Large intestine (tissue), 3 donors: ENCODE results near the gene SPTB. TPM values are rescaled to one million over a fixed set of nuclear protein-coding genes. Genes with fewer than 3 reads are reported as not detected.

Experiments used
- DNase-seq, 2 donors: peaks; one replicate each; pipeline versions ENCODE4 v3.0.0 to v3.0.0-alpha.2; 2013
- H3K27ac ChIP-seq: one replicate; pipeline ENCODE4 v1.5.1; 2013; ENCODE audit warnings: low read length
- H3K27me3 ChIP-seq: 2 replicates; pipeline ENCODE4 v1.6.1; 2013; ENCODE audit warnings: low read length; ENCODE audit not compliant: control insufficient read depth, insufficient read depth
- H3K36me3 ChIP-seq: 2 replicates; pipeline ENCODE4 v1.6.1; 2013; ENCODE audit warnings: low read length; ENCODE audit not compliant: control insufficient read depth, insufficient read depth
- H3K4me1 ChIP-seq: one replicate; pipeline ENCODE4 v1.6.1; 2013; ENCODE audit warnings: low read length; ENCODE audit not compliant: control insufficient read depth, insufficient read depth
- H3K4me3 ChIP-seq: one replicate; pipeline ENCODE4 v1.5.1; 2013; ENCODE audit warnings: low read length
- H3K9me3 ChIP-seq: one replicate; pipeline ENCODE4 v1.6.1; 2013; ENCODE audit warnings: mild to moderate bottlenecking, low read depth, low read length, moderate library complexity; ENCODE audit not compliant: control insufficient read depth
- WGBS: methylation state at CpG from one replicate; pipeline ENCODE4 v1.1.5; 2013; ENCODE audit warnings: low lambda C conversion rate; ENCODE audit not compliant: insufficient coverage; 5-methylcytosine and 5-hydroxymethylcytosine counted together
- polyA plus RNA-seq: library from polyadenylated mRNA; unstranded; fragments of 120-200 nt; gene quantifications from one replicate; pipeline ENCODE4 v1.2.1, GENCODE V29; 2013

The SPTB gene
- polyA plus RNA-seq, 1 donor, result 2.9 TPM

- no peaks in the 10 kb centered on the region for H3K36me3 ChIP-seq
- H3K27ac ChIP-seq, result no peak overlapping the region
- WGBS, result 77% methylated on average over 2 of the region's 5 CpGs
- no peaks in the 10 kb centered on the region for H3K9me3 ChIP-seq
- no peaks in the 10 kb centered on the region for H3K4me1 ChIP-seq
- no peak for DNase-seq
- H3K27me3 ChIP-seq, result peaks cover 43% of the 10 kb centered on the region
- H3K4me3 ChIP-seq, result no peak overlapping the region
These were observed 29.2 kb downstream of the SPTB start for GRCh38 chr14:64850369-64851137.

- no CpG with 5 or more reads among the region's 4 CpGs for WGBS
- no peak for DNase-seq
- Histone ChIP-seq H3K4me3 (no peak overlapping the region), H3K27ac (no peak overlapping the region), H3K27me3 (peaks cover 48% of the 10 kb centered on the region), H3K36me3 (no peaks in the 10 kb centered on the region), H3K4me1 (no peaks in the 10 kb centered on the region), H3K9me3 (no peaks in the 10 kb centered on the region)
These were observed 29.8 kb downstream of the SPTB start for GRCh38 chr14:64849940-64850339.

GRCh38 chr14:64848239-64848638 is 31.5 kb downstream of the SPTB start:
- no peaks in the 10 kb centered on the region for H3K4me1 ChIP-seq
- H3K9me3 ChIP-seq, result no peaks in the 10 kb centered on the region
- H3K27ac ChIP-seq, result no peak overlapping the region
- WGBS, result 95% methylated on average over 2 of the region's 3 CpGs
- H3K27me3 ChIP-seq, result peaks cover 61% of the 10 kb centered on the region
- no peaks in the 10 kb centered on the region for H3K36me3 ChIP-seq
- DNase-seq, result no peak
- H3K4me3 ChIP-seq, result no peak overlapping the region

GRCh38 chr14:64846319-64846718 is 33.4 kb downstream of the SPTB start:
- no CpG with 5 or more reads among the region's 4 CpGs for whole genome bisulfite sequencing
- peaks cover 69% of the 10 kb centered on the region for H3K27me3 ChIP-seq
- no peak for DNase-seq
- H3K9me3 ChIP-seq, result no peaks in the 10 kb centered on the region
- no peaks in the 10 kb centered on the region for H3K36me3 ChIP-seq
- no peaks in the 10 kb centered on the region for H3K4me1 ChIP-seq
- no peak overlapping the region for H3K27ac ChIP-seq
- H3K4me3 ChIP-seq, result no peak overlapping the region

- Histone ChIP-seq H3K9me3 (no peaks in the 10 kb centered on the region), H3K27me3 (peaks cover 69% of the 10 kb centered on the region), H3K27ac (no peak overlapping the region), H3K4me1 (no peaks in the 10 kb centered on the region), H3K36me3 (no peaks in the 10 kb centered on the region), H3K4me3 (no peak overlapping the region)
- no peak for DNase-seq
- WGBS, result 80% methylated on average over 1 of the region's 6 CpGs
These were observed 33.8 kb downstream of the SPTB start for GRCh38 chr14:64845878-64846277.

- Histone ChIP-seq H3K9me3 (no peaks in the 10 kb centered on the region), H3K36me3 (no peaks in the 10 kb centered on the region), H3K4me1 (no peaks in the 10 kb centered on the region), H3K27me3 (peaks cover 68% of the 10 kb centered on the region), H3K27ac (no peak overlapping the region), H3K4me3 (no peak overlapping the region)
- no peak for DNase-seq
- no CpG with 5 or more reads among the region's 3 CpGs for WGBS
These were observed 34.7 kb downstream of the SPTB start for GRCh38 chr14:64844969-64845536.

GRCh38 chr14:64844272-64844671 is 35.4 kb downstream of the SPTB start:
- Histone ChIP-seq H3K27ac (no peak overlapping the region), H3K4me3 (no peak overlapping the region), H3K4me1 (no peaks in the 10 kb centered on the region), H3K36me3 (no peaks in the 10 kb centered on the region), H3K27me3 (peaks cover 62% of the 10 kb centered on the region), H3K9me3 (no peaks in the 10 kb centered on the region)
- DNase-seq, result no peak
- whole genome bisulfite sequencing, result 100% methylated on average over 1 of the region's 2 CpGs

GRCh38 chr14:64843548-64843947 is 36.2 kb downstream of the SPTB start:
- Histone ChIP-seq H3K4me3 (no peak overlapping the region), H3K27me3 (peaks cover 61% of the 10 kb centered on the region)
- no CpG with 5 or more reads among the region's 6 CpGs for WGBS

GRCh38 chr14:64841772-64842750 is 37.6 kb downstream of the SPTB start:
- WGBS, result no CpG with 5 or more reads among the region's 18 CpGs
- DNase-seq, result no peak
- no peaks in the 10 kb centered on the region for H3K9me3 ChIP-seq
- no peaks in the 10 kb centered on the region for H3K36me3 ChIP-seq
- no peak overlapping the region for H3K27ac ChIP-seq
- peaks cover 52% of the 10 kb centered on the region for H3K27me3 ChIP-seq
- H3K4me1 ChIP-seq, result no peaks in the 10 kb centered on the region
- no peak overlapping the region for H3K4me3 ChIP-seq

More at GRCh38 chr14:64843548-64843947, 36.2 kb downstream of the SPTB start:
- H3K27ac ChIP-seq, result no peak overlapping the region
- no peaks in the 10 kb centered on the region for H3K9me3 ChIP-seq
- H3K36me3 ChIP-seq, result no peaks in the 10 kb centered on the region
- no peak for DNase-seq
- H3K4me1 ChIP-seq, result no peaks in the 10 kb centered on the region

GRCh38 chr14:64841121-64841651 is 38.5 kb downstream of the SPTB start:
- Histone ChIP-seq H3K4me1 (no peaks in the 10 kb centered on the region), H3K4me3 (no peak overlapping the region), H3K27me3 (peaks cover 49% of the 10 kb centered on the region), H3K36me3 (no peaks in the 10 kb centered on the region), H3K27ac (no peak overlapping the region), H3K9me3 (no peaks in the 10 kb centered on the region)
- WGBS, result no CpG with 5 or more reads among the region's 6 CpGs
- peak in 1 of 2 donors; percentile 21 for DNase-seq
